NCI-H187 (cell line): Measurements from ENCODE around the gene ZBTB4.

ENCODE experiments used
- DNase-seq, 2 experiments: peaks; one replicate each; lab custom pipeline; 2025; lab: John Stamatoyannopoulos, UW

The ZBTB4 gene

GRCh38 chr17:7468804-7469389 lies 10.5 kb downstream of the ZBTB4 start:
- no peak for DNase-seq

- DNase-seq: no peak
Measured at GRCh38 chr17:7468290-7468689, 11.1 kb downstream of the ZBTB4 start.

- no peak for DNase-seq
Measured at GRCh38 chr17:7467498-7467897, 11.9 kb downstream of the ZBTB4 start.

GRCh38 chr17:7466639-7467341 lies 12.6 kb downstream of the ZBTB4 start:
- DNase-seq: no peak

GRCh38 chr17:7466318-7466638 lies 13.2 kb downstream of the ZBTB4 start:
- DNase-seq: no peak

- no peak for DNase-seq
Measured at GRCh38 chr17:7465597-7466275, 13.7 kb downstream of the ZBTB4 start.

GRCh38 chr17:7464081-7464480 lies 15.3 kb downstream of the ZBTB4 start:
- no peak for DNase-seq

GRCh38 chr17:7463372-7463846 lies 16.0 kb downstream of the ZBTB4 start:
- DNase-seq: no peak

GRCh38 chr17:7462474-7463371 lies 16.7 kb downstream of the ZBTB4 start:
- DNase-seq: no peak

GRCh38 chr17:7460850-7461660 lies 18.4 kb downstream of the ZBTB4 start:
- DNase-seq: no peak

GRCh38 chr17:7459961-7460545 lies 19.4 kb downstream of the ZBTB4 start:
- DNase-seq: no peak

GRCh38 chr17:7448461-7448860 lies 31.0 kb downstream of the ZBTB4 start:
- no peak for DNase-seq

GRCh38 chr17:7445619-7445968 lies 33.8 kb downstream of the ZBTB4 start:
- DNase-seq: no peak

- no peak for DNase-seq
Measured at GRCh38 chr17:7444682-7445618, 34.5 kb downstream of the ZBTB4 start, which contains the start of gene CHRNB1. Gene CHRNB1, plus strand, starts transcription at chr17:7445061. Its CDS starts 67 bp downstream, at chr17:7445128.

GRCh38 chr17:7443499-7444485 lies 35.6 kb downstream of the ZBTB4 start:
- no peak for DNase-seq

- no peak for DNase-seq
Measured at GRCh38 chr17:7442142-7442541, 37.3 kb downstream of the ZBTB4 start.

GRCh38 chr17:7441266-7441665 lies 38.2 kb downstream of the ZBTB4 start:
- DNase-seq: no peak

- no peak for DNase-seq
Measured at GRCh38 chr17:7440834-7441195, 38.6 kb downstream of the ZBTB4 start.
